Stimulated activated CD4-positive, alpha-beta T cell treated with anti-CD3 and anti-CD28 coated beads, Interleukin-15, amount 100 ng/mL, for 1 hour (primary cell): ENCODE results near the gene MAP2K4.
"Not testable (repeated sequence)": the region's sequence is repeated elsewhere in the genome, so short reads cannot be mapped to it uniquely, and the experiment has no call there.

Source experiments
- DNase-seq, 2 donors: peaks; one replicate each; pipeline ENCODE4 v3.0.0-alpha.2; 2020; ENCODE audit warnings: low read depth in 1 of 2, low spot score in 1 of 2

The MAP2K4 gene

DNA sequence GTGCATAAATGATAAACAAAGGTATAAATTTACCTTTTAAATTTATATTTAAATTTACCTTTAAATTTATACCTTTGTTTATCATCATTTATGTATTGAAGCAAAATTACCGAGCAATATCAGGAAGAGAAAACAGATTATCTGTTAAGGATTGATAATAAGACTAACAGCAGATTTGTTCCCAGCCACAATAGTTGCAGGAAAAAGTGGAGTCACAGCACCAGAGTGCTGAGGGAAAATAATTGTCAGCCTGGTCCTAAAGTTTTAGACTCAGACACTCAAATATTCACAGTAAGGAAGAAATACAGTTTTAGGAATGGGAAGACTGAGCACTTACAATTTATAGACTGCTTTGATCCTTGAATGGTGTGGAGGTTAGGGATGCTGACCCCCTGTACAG is 117.2 kb downstream of the MAP2K4 start:
- DNase-seq = no peak

DNA sequence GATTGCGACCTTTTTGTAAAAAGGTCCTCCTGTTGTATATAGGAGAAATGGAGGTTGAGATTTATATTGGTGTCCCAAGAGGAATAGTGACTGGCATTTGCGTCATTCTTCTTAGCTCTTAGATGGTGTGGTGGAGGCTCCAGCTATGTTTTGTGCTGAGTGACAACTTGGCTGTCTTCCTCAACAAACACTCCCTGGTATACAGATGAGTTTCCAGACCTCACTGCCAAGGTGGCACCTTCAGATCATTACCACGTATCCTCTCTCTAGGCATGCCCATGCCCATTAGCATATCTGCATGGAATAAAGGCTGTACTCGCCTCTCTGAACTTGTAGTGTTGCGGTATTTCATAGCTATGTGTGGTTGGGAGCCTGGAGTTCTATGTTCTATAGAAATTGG is 120.0 kb downstream of the MAP2K4 start:
- no peak for DNase-seq

DNA sequence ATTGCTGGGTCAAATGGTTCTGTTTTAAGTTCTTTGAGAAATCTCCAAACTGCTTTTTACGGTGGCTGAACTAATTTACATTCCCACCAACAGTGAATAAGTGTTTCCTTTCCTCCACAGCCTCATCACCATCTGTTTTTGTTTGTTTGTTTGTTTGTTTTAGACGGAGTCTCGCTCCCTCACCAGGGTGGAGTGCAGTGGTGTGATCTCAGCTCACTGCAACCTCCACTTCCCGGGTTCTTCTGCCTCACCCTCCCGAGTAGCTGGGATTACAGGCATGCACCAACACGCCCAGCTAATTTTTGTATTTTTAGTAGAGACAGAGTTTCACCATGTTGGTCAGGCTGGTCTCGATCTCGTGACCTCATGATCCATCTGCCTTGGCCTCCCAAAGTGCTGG is 141.5 kb downstream of the MAP2K4 start:
- not testable (repeated sequence) for DNase-seq

DNA sequence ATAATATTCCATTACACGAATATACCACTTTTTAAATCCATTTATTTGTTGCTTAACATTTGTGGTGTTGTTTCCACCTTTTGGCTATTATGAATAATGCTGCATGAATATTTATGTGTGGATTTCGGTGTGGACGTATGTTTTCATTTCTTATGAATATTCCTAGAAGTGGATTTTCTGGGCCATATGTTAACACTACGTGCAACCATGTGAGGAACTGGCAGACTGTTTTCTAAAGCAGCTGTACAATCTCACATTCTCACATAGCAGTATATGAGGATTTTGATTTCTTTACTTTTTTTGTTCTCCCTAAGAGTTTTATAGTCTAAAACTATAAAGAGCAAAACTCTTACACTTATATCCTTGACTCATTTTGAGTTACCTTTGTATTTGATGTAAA is 143.4 kb downstream of the MAP2K4 start:
- DNase-seq = no peak

DNA sequence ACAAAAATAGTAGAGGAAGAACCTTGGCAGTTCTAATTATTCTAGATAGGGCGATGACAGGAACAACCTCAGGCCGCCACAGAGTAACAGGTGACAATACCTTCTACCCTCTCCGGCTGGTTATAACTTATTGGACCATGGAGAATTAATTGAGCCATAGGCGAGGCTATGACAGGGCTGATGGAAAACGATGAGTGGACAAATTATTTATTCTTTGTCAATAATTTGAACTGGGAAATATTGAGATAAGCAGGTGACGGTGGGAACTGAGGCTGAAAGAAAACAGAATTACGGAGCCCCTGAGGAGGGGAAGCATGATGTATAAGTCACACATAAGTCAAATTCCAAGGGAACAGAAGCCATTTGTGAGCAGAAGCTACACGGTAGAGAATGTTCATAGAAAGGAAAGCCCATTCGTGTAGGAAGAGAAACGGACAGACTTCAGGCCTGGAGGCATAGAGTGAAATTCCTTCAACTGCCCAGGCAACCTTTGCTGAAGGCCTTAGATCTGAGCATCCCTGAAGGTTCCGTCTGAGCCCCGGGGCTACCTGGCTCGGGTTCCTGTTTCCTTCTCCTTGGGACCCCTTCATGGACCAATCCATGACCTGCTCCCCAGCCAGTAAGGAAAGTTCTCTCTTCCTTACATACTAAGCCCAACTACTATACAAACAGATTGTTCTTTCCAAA is 158.1 kb downstream of the MAP2K4 start:
- no peak for DNase-seq

DNA sequence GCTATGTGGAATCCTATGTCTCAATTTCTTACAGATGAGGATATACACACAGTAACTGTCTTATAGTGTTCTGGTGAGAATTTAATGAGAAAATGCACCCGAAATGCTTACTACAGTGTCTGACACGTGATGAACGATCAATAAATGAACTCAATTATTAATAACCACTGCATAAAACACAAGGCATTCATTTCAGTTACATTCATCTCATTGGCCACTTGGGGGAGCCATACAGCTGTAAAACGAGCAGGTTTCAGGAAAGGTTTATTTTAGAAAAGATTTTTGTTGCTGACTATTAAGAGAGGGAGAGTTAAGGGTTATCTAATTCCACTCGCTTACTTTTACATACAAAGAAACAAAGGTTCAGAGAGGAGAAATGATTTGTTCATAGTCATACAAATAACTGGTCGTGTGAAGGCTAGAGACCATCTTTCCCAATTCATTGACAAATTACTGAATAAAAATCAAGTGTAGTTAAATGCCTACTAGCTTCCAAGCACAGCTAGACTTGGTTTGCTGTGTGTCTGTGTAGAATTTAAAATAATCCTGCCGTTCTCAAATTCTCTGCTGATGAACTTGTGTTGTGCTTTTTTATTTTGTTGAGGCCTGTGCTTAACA is 160.1 kb downstream of the MAP2K4 start:
- DNase-seq = no peak

DNA sequence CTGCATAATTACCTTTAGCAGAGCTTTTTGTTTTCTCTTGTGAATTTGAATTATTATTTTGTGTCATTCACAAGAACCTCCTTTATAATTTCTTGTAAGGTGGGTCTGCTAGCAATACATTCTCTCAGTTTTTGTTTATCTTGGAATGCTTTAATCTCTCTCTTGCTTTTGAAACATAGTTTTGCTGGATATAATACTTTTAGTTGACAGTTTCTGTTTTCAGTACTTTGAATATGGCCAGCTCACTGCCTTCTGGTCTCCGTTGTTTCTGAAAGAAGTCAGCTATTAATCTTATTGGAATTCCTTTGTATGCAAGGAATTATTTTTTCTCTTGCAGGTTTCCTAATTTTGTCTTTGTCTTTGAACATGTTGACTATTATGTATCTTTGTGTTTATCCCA is 167.0 kb downstream of the MAP2K4 start:
- no peak for DNase-seq

DNA sequence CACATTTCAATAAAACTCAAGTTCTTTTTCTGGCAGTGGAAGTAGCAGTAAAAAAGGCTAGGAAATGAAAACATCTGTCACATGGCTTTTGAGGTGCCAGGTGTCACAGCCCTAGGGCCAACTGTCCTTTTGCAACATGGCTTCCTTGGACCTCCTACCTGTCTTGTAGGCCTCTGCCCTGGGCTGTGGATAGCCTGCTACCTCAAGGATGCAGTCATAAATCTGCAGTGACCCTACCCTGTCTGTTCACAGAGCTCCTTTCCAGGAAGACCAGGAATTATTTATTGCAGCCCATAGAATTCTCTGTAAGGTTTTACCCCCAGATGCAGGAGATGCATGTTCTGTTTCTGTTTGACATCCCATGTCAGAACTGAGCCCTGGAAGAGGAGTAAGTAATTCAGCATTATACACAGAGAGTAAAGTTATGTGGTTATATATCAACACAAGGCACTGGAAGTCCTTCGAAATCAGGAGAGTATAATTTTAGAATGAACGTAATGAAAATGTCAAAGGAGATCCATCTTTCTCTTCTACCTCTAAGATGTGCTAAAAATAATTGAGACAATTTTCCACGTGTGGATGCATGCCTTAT is 172.6 kb downstream of the MAP2K4 start:
- no peak for DNase-seq
